Stimulated activated naive CD8-positive, alpha-beta T cell treated with anti-CD3 and anti-CD28 coated beads, Interleukin-15, Interleukin-2, amounts not matched to agents 100 ng/mL and 50 ng/mL, for 24 hours (primary cell): Measurements from ENCODE around the gene NR6A1.
"Not testable (repeated sequence)": the region's sequence is repeated elsewhere in the genome, so short reads cannot be mapped to it uniquely, and the experiment has no call there.

Experiments
- H3K27ac Mint-ChIP-seq: one replicate; pipeline ENCODE4 v1.8.0; 2021; ENCODE audit warnings: mild to moderate bottlenecking, mixed read lengths
- H3K27me3 Mint-ChIP-seq: one replicate; pipeline ENCODE4 v1.8.0; 2021; ENCODE audit warnings: mixed read lengths
- H3K36me3 Mint-ChIP-seq: one replicate; pipeline ENCODE4 v1.8.0; 2021; ENCODE audit warnings: low read depth, mixed read lengths
- H3K4me1 Mint-ChIP-seq: one replicate; pipeline ENCODE4 v1.8.0; 2021; ENCODE audit warnings: low read depth, mixed read lengths
- H3K4me3 Mint-ChIP-seq: one replicate; pipeline ENCODE4 v1.8.0; 2021; ENCODE audit warnings: mild to moderate bottlenecking, mixed read lengths
- H3K9me3 Mint-ChIP-seq: one replicate; pipeline ENCODE4 v1.8.0; 2021; ENCODE audit warnings: mixed read lengths

NR6A1 gene

GRCh38 chr9:124773473-124774128 lies 2.5 kb upstream of the NR6A1 start:
- H3K4me1 Mint-ChIP-seq = peaks cover 55% of the 10 kb centered on the region
- no peak overlapping the region for H3K4me3 Mint-ChIP-seq
- no peaks in the 10 kb centered on the region for H3K36me3 Mint-ChIP-seq
- peaks cover 58% of the 10 kb centered on the region for H3K27me3 Mint-ChIP-seq
- no peaks in the 10 kb centered on the region for H3K9me3 Mint-ChIP-seq
- no peak overlapping the region for H3K27ac Mint-ChIP-seq

GRCh38 chr9:124772877-124773276 lies 1.8 kb upstream of the NR6A1 start:
- not testable (repeated sequence) for H3K27ac Mint-ChIP-seq, H3K36me3 Mint-ChIP-seq, H3K9me3 Mint-ChIP-seq
- Mint-ChIP-seq H3K4me3 (peak overlapping the region; percentile 86), H3K4me1 (peaks cover 55% of the 10 kb centered on the region), H3K27me3 (peaks cover 64% of the 10 kb centered on the region)

GRCh38 chr9:124771867-124772679 lies 962 bp upstream of the NR6A1 start:
- no peaks in the 10 kb centered on the region for H3K9me3 Mint-ChIP-seq
- no peaks in the 10 kb centered on the region for H3K36me3 Mint-ChIP-seq
- peak overlapping the region; percentile 89 for H3K27ac Mint-ChIP-seq
- H3K4me3 Mint-ChIP-seq = peak overlapping the region; percentile 86
- peaks cover 55% of the 10 kb centered on the region for H3K4me1 Mint-ChIP-seq
- peaks cover 70% of the 10 kb centered on the region for H3K27me3 Mint-ChIP-seq

GRCh38 chr9:124770359-124771020 lies 621 bp downstream of the NR6A1 start:
- Mint-ChIP-seq H3K4me3 (peak overlapping the region; percentile 86), H3K36me3 (no peaks in the 10 kb centered on the region), H3K27me3 (peaks cover 70% of the 10 kb centered on the region), H3K27ac (no peak overlapping the region), H3K4me1 (peaks cover 45% of the 10 kb centered on the region), H3K9me3 (no peaks in the 10 kb centered on the region)

- H3K36me3 Mint-ChIP-seq = no peaks in the 10 kb centered on the region
- H3K27ac Mint-ChIP-seq = no peak overlapping the region
These were observed 1.4 kb downstream of the NR6A1 start for GRCh38 chr9:124769549-124770358.

GRCh38 chr9:124768750-124769548 lies 2.2 kb downstream of the NR6A1 start:
- Mint-ChIP-seq H3K4me3 (peak overlapping the region; percentile 86), H3K36me3 (no peaks in the 10 kb centered on the region), H3K27me3 (peaks cover 71% of the 10 kb centered on the region), H3K27ac (no peak overlapping the region), H3K9me3 (no peaks in the 10 kb centered on the region), H3K4me1 (peaks cover 39% of the 10 kb centered on the region)

More at GRCh38 chr9:124769549-124770358, 1.4 kb downstream of the NR6A1 start:
- peaks cover 45% of the 10 kb centered on the region for H3K4me1 Mint-ChIP-seq
- peaks cover 71% of the 10 kb centered on the region for H3K27me3 Mint-ChIP-seq
- peak overlapping the region; percentile 86 for H3K4me3 Mint-ChIP-seq
- no peaks in the 10 kb centered on the region for H3K9me3 Mint-ChIP-seq

GRCh38 chr9:124768334-124768733 lies 2.8 kb downstream of the NR6A1 start:
- Mint-ChIP-seq H3K27me3 (peaks cover 71% of the 10 kb centered on the region), H3K36me3 (no peaks in the 10 kb centered on the region), H3K4me3 (no peak overlapping the region), H3K9me3 (no peaks in the 10 kb centered on the region), H3K27ac (no peak overlapping the region), H3K4me1 (peaks cover 32% of the 10 kb centered on the region)

GRCh38 chr9:124767821-124768220 lies 3.3 kb downstream of the NR6A1 start:
- no peak overlapping the region for H3K4me3 Mint-ChIP-seq
- H3K27me3 Mint-ChIP-seq = peaks cover 75% of the 10 kb centered on the region
- no peaks in the 10 kb centered on the region for H3K36me3 Mint-ChIP-seq
- no peaks in the 10 kb centered on the region for H3K9me3 Mint-ChIP-seq
- no peak overlapping the region for H3K27ac Mint-ChIP-seq
- peaks cover 32% of the 10 kb centered on the region for H3K4me1 Mint-ChIP-seq

- H3K36me3 Mint-ChIP-seq = no peaks in the 10 kb centered on the region
These were observed 4.1 kb downstream of the NR6A1 start for GRCh38 chr9:124766815-124767554.

GRCh38 chr9:124766326-124766725 lies 4.8 kb downstream of the NR6A1 start:
- H3K36me3 Mint-ChIP-seq = no peaks in the 10 kb centered on the region
- no peaks in the 10 kb centered on the region for H3K9me3 Mint-ChIP-seq
- H3K4me3 Mint-ChIP-seq = no peak overlapping the region
- H3K4me1 Mint-ChIP-seq = peaks cover 19% of the 10 kb centered on the region
- no peak overlapping the region for H3K27ac Mint-ChIP-seq
- H3K27me3 Mint-ChIP-seq = peaks cover 82% of the 10 kb centered on the region

More at GRCh38 chr9:124766815-124767554, 4.1 kb downstream of the NR6A1 start:
- no peak overlapping the region for H3K27ac Mint-ChIP-seq
- H3K27me3 Mint-ChIP-seq = peaks cover 76% of the 10 kb centered on the region
- H3K9me3 Mint-ChIP-seq = no peaks in the 10 kb centered on the region
- no peak overlapping the region for H3K4me3 Mint-ChIP-seq
- peaks cover 26% of the 10 kb centered on the region for H3K4me1 Mint-ChIP-seq

- H3K4me1 Mint-ChIP-seq = peaks cover 17% of the 10 kb centered on the region
- peaks cover 89% of the 10 kb centered on the region for H3K27me3 Mint-ChIP-seq
- H3K36me3 Mint-ChIP-seq = no peaks in the 10 kb centered on the region
- H3K27ac Mint-ChIP-seq = no peak overlapping the region
- no peak overlapping the region for H3K4me3 Mint-ChIP-seq
- no peaks in the 10 kb centered on the region for H3K9me3 Mint-ChIP-seq
These were observed 5.7 kb downstream of the NR6A1 start for GRCh38 chr9:124765439-124765835.

- H3K4me1 Mint-ChIP-seq = peaks cover 13% of the 10 kb centered on the region
- H3K27ac Mint-ChIP-seq = no peak overlapping the region
- peaks cover 85% of the 10 kb centered on the region for H3K27me3 Mint-ChIP-seq
- H3K36me3 Mint-ChIP-seq = no peaks in the 10 kb centered on the region
- no peak overlapping the region for H3K4me3 Mint-ChIP-seq
- H3K9me3 Mint-ChIP-seq = no peaks in the 10 kb centered on the region
These were observed 6.2 kb downstream of the NR6A1 start for GRCh38 chr9:124764774-124765438.

GRCh38 chr9:124762633-124763032 lies 8.5 kb downstream of the NR6A1 start:
- no peak overlapping the region for H3K4me3 Mint-ChIP-seq
- H3K27ac Mint-ChIP-seq = no peak overlapping the region
- peaks cover 7% of the 10 kb centered on the region for H3K4me1 Mint-ChIP-seq
- no peaks in the 10 kb centered on the region for H3K36me3 Mint-ChIP-seq
- H3K9me3 Mint-ChIP-seq = no peaks in the 10 kb centered on the region
- peaks cover 83% of the 10 kb centered on the region for H3K27me3 Mint-ChIP-seq
